ENCODE measurements around the gene SLC10A3. TPM values are rescaled to one million over a fixed set of nuclear protein-coding genes. Genes with fewer than 3 reads are reported as not detected.

SLC10A3 gene
- total and polyA plus RNA-seq, 10 of the 15 experiments (the other 5 are each of a cell fraction or from before 2014, with no cell fraction given): 1.7 to 23.5 (median 11.0) TPM

DNA sequence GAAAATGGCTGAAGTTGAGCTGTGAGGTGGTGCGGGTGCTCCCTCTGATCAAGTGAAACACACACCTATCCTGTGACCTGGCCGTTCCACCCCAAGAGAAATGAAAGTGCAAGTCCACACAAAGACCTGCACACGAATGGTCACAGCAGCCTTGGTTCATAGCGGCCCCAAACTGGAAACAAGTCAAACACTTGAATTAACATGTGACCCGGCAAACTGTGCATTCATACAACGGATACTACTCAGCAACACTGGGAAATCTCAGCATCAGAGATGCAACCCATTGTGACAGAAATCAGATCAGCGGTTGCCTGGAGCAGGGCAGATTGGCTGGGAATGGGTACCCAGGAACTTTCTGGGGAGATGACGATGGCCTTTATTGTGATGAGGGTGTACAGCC lies 48.6 kb upstream of the SLC10A3 start:
- Histone ChIP-seq H2AFZ (ENCODE audit: control insufficient read depth, low read depth, low read length) (no peak overlapping the region), H3K4me1 (ENCODE audit: control insufficient read depth, insufficient read depth, low read length) (peaks cover 16% of the 10 kb centered on the region), H4K20me1 (ENCODE audit: control insufficient read depth, insufficient read depth) (no peaks in the 10 kb centered on the region), H3K9ac (ENCODE audit: control insufficient read depth, insufficient read depth, low read length) (no peak overlapping the region), H3K9me3 (replicated peaks; ENCODE audit: control insufficient read depth, insufficient read depth, low read length) (no peaks in the 10 kb centered on the region), H3K27me3 (replicated peaks in 1 of 2; ENCODE audit: control insufficient read depth in 2 of 2, insufficient read depth in 2 of 2, low read length in 1 of 2) (no peaks in the 10 kb centered on the region), H3K4me3 (no peak overlapping the region), H3K27ac (ENCODE audit: control insufficient read depth, insufficient read depth) (no peak overlapping the region), H3K36me3 (ENCODE audit: control insufficient read depth in 2 of 2, insufficient read depth in 2 of 2, low read length in 1 of 2) (peaks cover 0 to 3% of the 10 kb centered on the region in 2 experiments; a peak in 3 of 4 replicates), H3K79me2 (ENCODE audit: control insufficient read depth, insufficient read depth, low read length) (no peaks in the 10 kb centered on the region), H3K4me2 (ENCODE audit: control insufficient read depth, insufficient read depth) (no peak overlapping the region)
- ChIA-PET SMC1A (ENCODE audit: uncharacterized antibody, unreplicated experiment) (interaction anchor here (0.6 to 0.7 kb wide), 2 partner anchors 76 to 148 kb away, joined by 3 to 4 read pairs; no protein-coding TSS in a partner anchor), RAD21 (ENCODE audit: unreplicated experiment) (no interaction called here), CTCF (interaction anchor here (1.3 kb wide), 1 partner anchor 166 kb away, joined by 6 read pairs; no protein-coding TSS in a partner anchor), POLR2A (no interaction called here)
- ATAC-seq: no peak
- 66% methylated on average over 8 of the region's 8 CpGs for WGBS (ENCODE audit: insufficient coverage, insufficient replicate concordance, low lambda C conversion rate, missing lambda C conversion rate)
- no TSS peak for BruUV-seq (replicated peaks)
- in situ Hi-C loops (cut with MboI) (loop anchor here (5.0 to 25.0 kb wide), 3 partner anchors 162 to 1582 kb away; partner anchors contain the start of genes EMD and OPN1LW), intact Hi-C loops (cut with micrococcal nuclease; ENCODE audit: unreplicated experiment) (no loop called here)
- FAIRE-seq: no peak
- no peak for DNase-seq (ENCODE audit: low read depth, low spot score)
- TF ChIP-seq NR2C1 (IDR thresholded peaks at IDR 0.05) (no peak), E2F8 (IDR thresholded peaks at IDR 0.05; ENCODE audit: low read depth, partially characterized antibody) (no peak), HDAC2 (IDR thresholded peaks at IDR 0.05) (no peak), NFYA (IDR thresholded peaks at IDR 0.05; ENCODE audit: borderline replicate concordance, low read depth, low read length) (no peak), SUZ12 (IDR thresholded peaks at IDR 0.05; ENCODE audit: unreplicated experiment) (no peak), STAT3 (IDR thresholded peaks at IDR 0.05; ENCODE audit: low read depth, low read length) (no peak), ZNF217 (IDR thresholded peaks at IDR 0.05) (no peak), ZBTB11 (CRISPR knock-in tag; IDR thresholded peaks at IDR 0.05) (no peak), ZNF24 (IDR thresholded peaks at IDR 0.05) (no peak), ESRRA (IDR thresholded peaks at IDR 0.05; ENCODE audit: low read length) (no peak), PAX5 (IDR thresholded peaks at IDR 0.05; ENCODE audit: borderline replicate concordance, low read depth, low read length) (no peak), FOXK2 (IDR thresholded peaks at IDR 0.05) (no peak), RBBP5 (conservative IDR thresholded peaks at IDR 0.05) (no peak), MYB (IDR thresholded peaks at IDR 0.05; ENCODE audit: borderline replicate concordance, low read depth, low read length) (no peak)
- TF ChIP-seq, protein P1, sequence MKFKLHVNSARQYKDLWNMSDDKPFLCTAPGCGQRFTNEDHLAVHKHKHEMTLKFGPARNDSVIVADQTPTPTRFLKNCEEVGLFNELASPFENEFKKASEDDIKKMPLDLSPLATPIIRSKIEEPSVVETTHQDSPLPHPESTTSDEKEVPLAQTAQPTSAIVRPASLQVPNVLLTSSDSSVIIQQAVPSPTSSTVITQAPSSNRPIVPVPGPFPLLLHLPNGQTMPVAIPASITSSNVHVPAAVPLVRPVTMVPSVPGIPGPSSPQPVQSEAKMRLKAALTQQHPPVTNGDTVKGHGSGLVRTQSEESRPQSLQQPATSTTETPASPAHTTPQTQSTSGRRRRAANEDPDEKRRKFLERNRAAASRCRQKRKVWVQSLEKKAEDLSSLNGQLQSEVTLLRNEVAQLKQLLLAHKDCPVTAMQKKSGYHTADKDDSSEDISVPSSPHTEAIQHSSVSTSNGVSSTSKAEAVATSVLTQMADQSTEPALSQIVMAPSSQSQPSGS (IDR thresholded peaks at IDR 0.05; ENCODE audit: low read length): no peak
- TF ChIP-seq, protein P2, sequence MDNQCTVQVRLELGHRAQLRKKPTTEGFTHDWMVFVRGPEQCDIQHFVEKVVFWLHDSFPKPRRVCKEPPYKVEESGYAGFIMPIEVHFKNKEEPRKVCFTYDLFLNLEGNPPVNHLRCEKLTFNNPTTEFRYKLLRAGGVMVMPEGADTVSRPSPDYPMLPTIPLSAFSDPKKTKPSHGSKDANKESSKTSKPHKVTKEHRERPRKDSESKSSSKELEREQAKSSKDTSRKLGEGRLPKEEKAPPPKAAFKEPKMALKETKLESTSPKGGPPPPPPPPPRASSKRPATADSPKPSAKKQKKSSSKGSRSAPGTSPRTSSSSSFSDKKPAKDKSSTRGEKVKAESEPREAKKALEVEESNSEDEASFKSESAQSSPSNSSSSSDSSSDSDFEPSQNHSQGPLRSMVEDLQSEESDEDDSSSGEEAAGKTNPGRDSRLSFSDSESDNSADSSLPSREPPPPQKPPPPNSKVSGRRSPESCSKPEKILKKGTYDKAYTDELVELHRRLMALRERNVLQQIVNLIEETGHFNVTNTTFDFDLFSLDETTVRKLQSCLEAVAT (IDR thresholded peaks at IDR 0.05): no peak

All from GM12878 (cell line).